CD14-positive monocyte (primary cell): Measurements from ENCODE around the gene HTR1B. TPM values are rescaled to one million over a fixed set of nuclear protein-coding genes. Genes with fewer than 3 reads are reported as not detected.

Experiments
- DNase-seq, 3 donors: peaks; one replicate each; pipeline ENCODE4 v3.0.0-alpha.2; 2011 to 2022
- H2AFZ ChIP-seq: 2 replicates; pipeline ENCODE4 v1.6.0; 2012; ENCODE audit warnings: mild to moderate bottlenecking, low read depth, low read length, inconsistent platforms; ENCODE audit not compliant: insufficient read depth, poor library complexity, severe bottlenecking
- H3K27ac ChIP-seq, 2 donors: 1 replicate in 1 of 2; 2 replicates in 1 of 2; pipeline ENCODE4 v1.5.1; 2012 to 2013; ENCODE audit warnings: low read length in 2 of 2, control low read depth in 1 of 2, inconsistent platforms in 1 of 2, low read depth in 1 of 2, mild to moderate bottlenecking in 1 of 2
- H3K27me3 ChIP-seq, 2 donors: one replicate each; pipeline versions ENCODE4 v1.6.0 to v1.6.1; 2011 to 2013; ENCODE audit warnings: low read length in 2 of 2; ENCODE audit not compliant: control insufficient read depth in 2 of 2, insufficient read depth in 2 of 2
- H3K36me3 ChIP-seq, 2 donors: replicated peaks in 1 of 2; 1 replicate in 1 of 2; 2 replicates in 1 of 2; pipeline versions ENCODE4 v1.5.1 to v1.6.1; 2012 to 2013; ENCODE audit warnings: low read length in 2 of 2, control low read depth in 1 of 2, inconsistent platforms in 1 of 2, mild to moderate bottlenecking in 1 of 2; ENCODE audit not compliant: insufficient read depth in 2 of 2, control insufficient read depth in 1 of 2
- H3K4me1 ChIP-seq, 2 donors: 1 replicate in 1 of 2; 2 replicates in 1 of 2; pipeline versions ENCODE4 v1.5.1 to v1.6.1; 2012 to 2013; ENCODE audit warnings: low read length in 2 of 2, control low read depth in 1 of 2, inconsistent platforms in 1 of 2, mild to moderate bottlenecking in 1 of 2, moderate library complexity in 1 of 2; ENCODE audit not compliant: insufficient read depth in 2 of 2, control insufficient read depth in 1 of 2
- H3K4me2 ChIP-seq: replicated peaks from 2 replicates; pipeline ENCODE3; 2012; ENCODE audit warnings: low read length, moderate library complexity, mild to moderate bottlenecking; ENCODE audit not compliant: poor library complexity, severe bottlenecking; ENCODE audit errors: extremely low read depth
- H3K4me3 ChIP-seq, 3 experiments: fragments of 200-600 bp in 1 of 3; sonication (generic) in 1 of 3; replicated peaks in 1 of 3; 1 replicate in 2 of 3; 2 replicates in 1 of 3; pipeline ENCODE4 v1.5.1; 2011 to 2013; ENCODE audit warnings: low read length in 3 of 3, mild to moderate bottlenecking in 3 of 3, control low read depth in 2 of 3, low read depth in 2 of 3, inconsistent platforms in 1 of 3, moderate library complexity in 1 of 3
- H3K79me2 ChIP-seq: 2 replicates; pipeline ENCODE4 v1.6.0; 2012; ENCODE audit warnings: mild to moderate bottlenecking, control low read depth, inconsistent platforms, low read length, moderate library complexity; ENCODE audit not compliant: insufficient read depth
- H3K9ac ChIP-seq: 2 replicates; pipeline ENCODE4 v1.6.0; 2017; ENCODE audit warnings: low read length, mild to moderate bottlenecking; ENCODE audit not compliant: insufficient read depth, poor library complexity, severe bottlenecking
- H3K9me3 ChIP-seq, 2 donors: replicated peaks in 1 of 2; 1 replicate in 1 of 2; 2 replicates in 1 of 2; pipeline versions ENCODE4 v1.5.1 to v1.6.1; 2012 to 2013; ENCODE audit warnings: low read length in 2 of 2, control low read depth in 1 of 2; ENCODE audit not compliant: control insufficient read depth in 1 of 2, insufficient read depth in 1 of 2
- H4K20me1 ChIP-seq: 2 replicates; pipeline ENCODE4 v1.6.0; 2012; ENCODE audit warnings: mild to moderate bottlenecking, low read length, control low read depth, moderate library complexity; ENCODE audit not compliant: insufficient read depth
- H3K27ac Mint-ChIP-seq, 7 donors: one replicate each; pipeline ENCODE4 v1.8.0; 2020; ENCODE audit warnings: mild to moderate bottlenecking in 7 of 7, mixed read lengths in 7 of 7, moderate library complexity in 6 of 7, inconsistent platforms in 2 of 7
- H3K27me3 Mint-ChIP-seq, 3 donors: one replicate each; pipeline ENCODE4 v1.8.0; 2021 to 2022; ENCODE audit warnings: low read depth in 3 of 3, mild to moderate bottlenecking in 3 of 3, mixed read lengths in 3 of 3, moderate library complexity in 3 of 3, inconsistent platforms in 1 of 3
- H3K36me3 Mint-ChIP-seq, 2 donors: one replicate each; pipeline ENCODE4 v1.8.0; 2020; ENCODE audit warnings: mixed read lengths in 2 of 2, inconsistent platforms in 1 of 2, mild to moderate bottlenecking in 1 of 2
- H3K4me1 Mint-ChIP-seq: one replicate; pipeline ENCODE4 v1.8.0; 2020; ENCODE audit warnings: mild to moderate bottlenecking, mixed read lengths
- H3K4me3 Mint-ChIP-seq, 2 donors: one replicate each; pipeline ENCODE4 v1.8.0; 2020; ENCODE audit warnings: mild to moderate bottlenecking in 2 of 2, mixed read lengths in 2 of 2, moderate library complexity in 1 of 2
- H3K9me3 Mint-ChIP-seq, 7 donors: one replicate each; pipeline ENCODE4 v1.8.0; 2020 to 2022; ENCODE audit warnings: mixed read lengths in 7 of 7, mild to moderate bottlenecking in 6 of 7, moderate library complexity in 6 of 7, inconsistent platforms in 2 of 7
- CTCF ChIP-seq: fragments of 200-600 bp; IDR thresholded peaks from one replicate; pipeline ENCODE4 v1.8.0; 2022; ENCODE audit warnings: antibody characterized with exemption, mild to moderate bottlenecking
- WGBS: methylation state at CpG from one replicate; pipeline ENCODE4 v1.1.5; 2013; ENCODE audit warnings: missing lambda C conversion rate; ENCODE audit not compliant: insufficient coverage; 5-methylcytosine and 5-hydroxymethylcytosine counted together
- intact Hi-C, 2 donors: fragments of 100-400 bp; cut with micrococcal nuclease; formaldehyde crosslinking; loops; one replicate each; pipeline versions ENCODE4 v1.15.0 to v1.15.1; 2023
- polyA plus RNA-seq, 3 donors: library from polyadenylated mRNA; depleted of rRNA in 1 of 3; unstranded in 2 of 3; stranded (reverse) in 1 of 3; fragments of 300-500 nt in 2 of 3; fragments of >200 nt in 1 of 3; fragmentation: Illumina TruSeq in 2 of 3; gene quantifications; 1 replicate in 2 of 3; 2 replicates in 1 of 3; pipeline ENCODE4 v1.2.3, GENCODE V29; 2012 to 2021

The HTR1B gene
- polyA plus RNA-seq, 3 donors: not detected

- Mint-ChIP-seq H3K36me3 (peaks cover 0 to 12% of the 10 kb centered on the region in 2 donors), H3K4me1 (peaks cover 29% of the 10 kb centered on the region), H3K27me3 (peaks cover 64 to 69% (median 67%) of the 10 kb centered on the region in 3 donors), H3K4me3 (peak overlapping the region; percentile 80 to 96), H3K9me3 (peaks cover 8 to 42% (median 21%) of the 10 kb centered on the region in 7 donors), H3K27ac (no peak overlapping the region)
- Histone ChIP-seq H3K79me2 (no peaks in the 10 kb centered on the region), H3K4me3 (peak overlapping the region; percentile 13 to 74 (median 55)), H3K27ac (no peak overlapping the region), H3K9me3 (peaks cover 11 to 46% of the 10 kb centered on the region in 2 donors), H2AFZ (peak overlapping the region; percentile 73), H3K4me1 (peaks cover 18 to 24% of the 10 kb centered on the region in 2 donors), H4K20me1 (no peaks in the 10 kb centered on the region), H3K36me3 (no peaks in the 10 kb centered on the region), H3K27me3 (peaks cover 55 to 73% of the 10 kb centered on the region in 2 donors), H3K4me2 (peak overlapping the region; percentile 70), H3K9ac (peak overlapping the region; percentile 19)
- no peak for DNase-seq
- WGBS: 0% methylated on average over 9 of the region's 17 CpGs
- peak; percentile 29 for TF ChIP-seq CTCF
- intact Hi-C loops: no loop called here
Observed at GRCh38 chr6:77466055-77466450, 2.8 kb upstream of the HTR1B start.

GRCh38 chr6:77464495-77464867 is 1.2 kb upstream of the HTR1B start:
- Histone ChIP-seq H4K20me1 (no peaks in the 10 kb centered on the region), H3K4me1 (peaks cover 18 to 24% of the 10 kb centered on the region in 2 donors), H3K9me3 (peaks cover 11 to 46% of the 10 kb centered on the region in 2 donors), H3K79me2 (no peaks in the 10 kb centered on the region), H2AFZ (no peak overlapping the region), H3K27me3 (peaks cover 55 to 74% of the 10 kb centered on the region in 2 donors), H3K36me3 (no peaks in the 10 kb centered on the region), H3K27ac (no peak overlapping the region), H3K4me3 (no peak overlapping the region), H3K9ac (no peak overlapping the region), H3K4me2 (no peak overlapping the region)
- intact Hi-C loops: no loop called here
- H3K4me1 Mint-ChIP-seq: peaks cover 29% of the 10 kb centered on the region
- H3K4me3 Mint-ChIP-seq: peak overlapping the region in 1 of 2 donors; percentile 96
- H3K27me3 Mint-ChIP-seq: peaks cover 62 to 77% (median 70%) of the 10 kb centered on the region in 3 donors
- H3K36me3 Mint-ChIP-seq: peaks cover 0 to 12% of the 10 kb centered on the region in 2 donors
- WGBS: 40% methylated on average over 5 of the region's 8 CpGs
- DNase-seq: no peak
- peaks cover 8 to 42% (median 21%) of the 10 kb centered on the region in 7 donors for H3K9me3 Mint-ChIP-seq
- H3K27ac Mint-ChIP-seq: no peak overlapping the region
- TF ChIP-seq CTCF: no peak
